B cell (primary cell): Measurements from ENCODE around the gene KLHL25. TPM values are rescaled to one million over a fixed set of nuclear protein-coding genes. Genes with fewer than 3 reads are reported as not detected.

Experiments used
- ATAC-seq: fragments of 200-7000 bp; cut with Tn5 transposase; one replicate; pipeline ENCODE4 v1.10.0; 2021; ENCODE audit warnings: low read depth, mild to moderate bottlenecking, moderate number of reproducible peaks, moderate library complexity
- CTCF ChIA-PET: fragments of 350-600 bp; sonication (Branson Sonifier 250); formaldehyde crosslinking; loops from one replicate; lab custom pipeline; 2021; ENCODE audit warnings: antibody characterized with exemption, inconsistent platforms; lab: Charles Lee
- POLR2A ChIA-PET: fragments of 350-600 bp; sonication (Branson Sonifier 250); formaldehyde crosslinking; loops from one replicate; lab custom pipeline; 2021; ENCODE audit warnings: antibody characterized with exemption; lab: Charles Lee
- DNase-seq: peaks from one replicate; pipeline ENCODE4 v3.0.0; 2013
- H2AFZ ChIP-seq: 2 replicates; pipeline ENCODE4 v1.6.1; 2012; ENCODE audit warnings: mild to moderate bottlenecking, low read depth, low read length; ENCODE audit not compliant: insufficient read depth, poor library complexity, severe bottlenecking
- H3K27ac ChIP-seq, 2 donors: 1 replicate in 1 of 2; 2 replicates in 1 of 2; pipeline ENCODE4 v1.5.1; 2012 to 2013; ENCODE audit warnings: low read length in 2 of 2, mild to moderate bottlenecking in 2 of 2, moderate library complexity in 1 of 2
- H3K27me3 ChIP-seq, 4 experiments: fragments of 200-600 bp in 1 of 4; sonication (generic) in 1 of 4; replicated peaks in 1 of 4; 1 replicate in 2 of 4; 2 replicates in 2 of 4; pipeline versions ENCODE4 v1.6.1 to v1.7.0; 2013 to 2016; ENCODE audit warnings: low read length in 3 of 4, mild to moderate bottlenecking in 2 of 4, mixed read lengths in 1 of 4, moderate library complexity in 1 of 4; ENCODE audit not compliant: insufficient read depth in 4 of 4, control insufficient read depth in 3 of 4; ENCODE audit errors: control extremely low read depth in 1 of 4
- H3K36me3 ChIP-seq, 2 experiments: replicated peaks in 1 of 2; 1 replicate in 1 of 2; 2 replicates in 1 of 2; pipeline versions ENCODE4 v1.6.1 to v1.7.1; 2013; ENCODE audit warnings: low read length in 1 of 2; ENCODE audit not compliant: insufficient read depth in 2 of 2, control insufficient read depth in 1 of 2; ENCODE audit errors: control extremely low read depth in 1 of 2, extremely low read depth in 1 of 2
- H3K4me1 ChIP-seq, 2 donors: fragments of 200-600 bp in 1 of 2; sonication (generic) in 1 of 2; 1 replicate in 1 of 2; 2 replicates in 1 of 2; pipeline versions ENCODE4 v1.5.1 to v1.6.1; 2013 to 2017; ENCODE audit warnings: low read length in 2 of 2; ENCODE audit not compliant: control insufficient read depth in 2 of 2, insufficient read depth in 2 of 2
- H3K4me2 ChIP-seq: replicated peaks from 2 replicates; pipeline ENCODE3; 2012; ENCODE audit warnings: mild to moderate bottlenecking, low read depth, low read length; ENCODE audit not compliant: poor library complexity, severe bottlenecking
- H3K4me3 ChIP-seq, 5 experiments: fragments of 200-600 bp in 1 of 5; sonication (generic) in 1 of 5; 1 replicate in 3 of 5; 2 replicates in 2 of 5; pipeline versions ENCODE4 v1.5.1 to v1.7.0; 2011 to 2016; ENCODE audit warnings: low read length in 4 of 5, mild to moderate bottlenecking in 4 of 5, low read depth in 2 of 5, control low read depth in 1 of 5, moderate library complexity in 1 of 5; ENCODE audit not compliant: insufficient read depth in 1 of 5; ENCODE audit errors: control extremely low read depth in 1 of 5, extremely low read depth in 1 of 5
- H3K79me2 ChIP-seq: fragments of 200-600 bp; sonication (generic); one replicate; pipeline ENCODE4 v1.6.0; 2016; ENCODE audit warnings: low read length; ENCODE audit not compliant: control insufficient read depth, insufficient read depth
- H3K9ac ChIP-seq: fragments of 200-600 bp; sonication (generic); 2 replicates; pipeline ENCODE4 v1.6.1; 2017; ENCODE audit warnings: mild to moderate bottlenecking, low read length, moderate library complexity
- H3K9me3 ChIP-seq, 3 donors: one replicate each; pipeline versions ENCODE4 v1.6.1 to v1.7.1; 2013; ENCODE audit warnings: low read length in 2 of 3; ENCODE audit not compliant: control insufficient read depth in 2 of 3, insufficient read depth in 1 of 3; ENCODE audit errors: control extremely low read depth in 1 of 3
- H4K20me1 ChIP-seq: 2 replicates; pipeline ENCODE4 v1.6.0; 2012; ENCODE audit warnings: mild to moderate bottlenecking, low read length; ENCODE audit not compliant: insufficient read depth, control insufficient read depth, poor library complexity, severe bottlenecking
- H3K27ac Mint-ChIP-seq: one replicate; pipeline ENCODE4 v1.8.0; 2021; ENCODE audit warnings: mixed read lengths
- H3K27me3 Mint-ChIP-seq: one replicate; pipeline ENCODE4 v1.8.0; 2021; ENCODE audit warnings: mixed read lengths
- H3K4me1 Mint-ChIP-seq: one replicate; pipeline ENCODE4 v1.8.0; 2021; ENCODE audit warnings: mixed read lengths
- H3K4me3 Mint-ChIP-seq: one replicate; pipeline ENCODE4 v1.8.0; 2021; ENCODE audit warnings: mixed read lengths
- H3K9me3 Mint-ChIP-seq: one replicate; pipeline ENCODE4 v1.8.0; 2022; ENCODE audit warnings: mixed read lengths; ENCODE audit not compliant: insufficient read depth
- CTCF ChIP-seq: fragments of 200-600 bp; IDR thresholded peaks from one replicate; pipeline ENCODE4 v1.8.0; 2022; ENCODE audit warnings: antibody characterized with exemption, mild to moderate bottlenecking
- EZH2 ChIP-seq: IDR thresholded peaks from 2 replicates; pipeline ENCODE4 v1.6.1; 2012; ENCODE audit warnings: borderline replicate concordance, low read depth, mild to moderate bottlenecking, moderate library complexity, low read length; ENCODE audit not compliant: insufficient read depth, poor library complexity, severe bottlenecking
- WGBS: methylation state at CpG from one replicate; pipeline ENCODE4 v1.1.5; 2013; ENCODE audit warnings: missing lambda C conversion rate; ENCODE audit not compliant: insufficient coverage; 5-methylcytosine and 5-hydroxymethylcytosine counted together
- intact Hi-C: fragments of 100-400 bp; cut with micrococcal nuclease; formaldehyde crosslinking; loops from one replicate; pipeline ENCODE4 v1.10.0; 2022
- polyA plus RNA-seq: library from polyadenylated mRNA; depleted of rRNA; stranded (reverse); fragments of >200 nt; gene quantifications from 2 replicates; pipeline ENCODE4 v1.2.3, GENCODE V29; 2012
- total RNA-seq, 2 donors: library from RNA; stranded (reverse); fragments of 120-200 nt in 1 of 2; gene quantifications; 1 replicate in 1 of 2; 2 replicates in 1 of 2; pipeline versions ENCODE4 v1.2.3 to v1.2.4, GENCODE V29; 2013 to 2022

The KLHL25 gene
- total and polyA plus RNA-seq, 2 donors (not counting 1 experiment from before 2014, with no cell fraction given): 1.1 to 3.3 TPM

DNA sequence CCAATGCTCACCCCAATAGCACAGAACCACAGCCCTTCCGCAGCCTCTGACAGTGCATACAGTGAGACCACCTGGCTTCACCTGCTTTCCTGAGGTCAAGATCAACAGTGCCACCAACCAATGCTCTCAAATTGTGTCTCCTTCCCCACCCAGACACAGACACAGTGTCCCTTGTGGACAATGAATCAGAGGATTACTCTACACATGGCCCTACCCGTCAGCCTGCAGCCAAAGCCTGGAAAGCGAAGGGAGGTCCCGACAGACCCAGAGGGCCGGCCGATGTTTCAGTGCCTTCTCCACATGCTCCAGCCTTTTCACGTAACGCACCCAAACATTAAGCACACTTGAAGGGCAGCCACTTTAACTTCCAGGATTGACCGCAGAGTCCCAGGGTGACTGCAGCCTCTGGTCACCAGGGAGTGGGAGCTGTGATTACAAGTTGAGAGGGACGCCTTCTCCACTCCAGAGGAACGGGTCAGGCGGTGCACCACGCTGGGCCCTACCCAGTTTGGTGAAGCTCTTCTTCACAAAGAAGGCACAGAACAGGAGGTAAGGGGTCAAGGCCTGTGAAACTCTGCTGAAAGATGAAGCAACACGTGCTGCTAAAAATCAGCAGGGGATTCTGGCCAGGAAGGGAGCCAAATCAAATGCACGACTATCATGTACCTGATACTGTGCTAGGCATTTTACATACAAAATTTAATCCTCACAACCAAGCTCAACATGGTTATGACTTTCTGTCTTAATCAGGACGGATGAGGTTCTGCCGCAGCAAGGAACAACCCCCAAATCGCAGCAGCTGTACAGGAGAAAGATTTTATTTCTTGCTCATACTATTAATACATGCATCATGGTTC is 17.2 kb downstream of the KLHL25 start:
- intact Hi-C loops: no loop called here
- peaks cover 3% of the 10 kb centered on the region for H3K79me2 ChIP-seq

More for the DNA sequence above, 17.2 kb downstream of the KLHL25 start:
- H3K4me1 Mint-ChIP-seq: no peaks in the 10 kb centered on the region
- Histone ChIP-seq H3K4me2 (no peak overlapping the region), H3K4me3 (no peak overlapping the region), H3K27ac (no peak overlapping the region), H3K36me3 (no peaks in the 10 kb centered on the region), H3K4me1 (no peaks in the 10 kb centered on the region), H4K20me1 (no peaks in the 10 kb centered on the region), H3K9ac (no peak overlapping the region), H3K27me3 (no peaks in the 10 kb centered on the region), H2AFZ (no peak overlapping the region), H3K9me3 (no peaks in the 10 kb centered on the region)
- ATAC-seq: no peak
- over 99% methylated on average over 15 of the region's 18 CpGs for WGBS
- no peaks in the 10 kb centered on the region for H3K9me3 Mint-ChIP-seq
- no peak overlapping the region for H3K27ac Mint-ChIP-seq
- ChIA-PET CTCF (interaction anchor here (0.7 kb wide), 1 partner anchor 48 kb away, joined by 3 read pairs; no protein-coding TSS in a partner anchor), POLR2A (no interaction called here)
- no peaks in the 10 kb centered on the region for H3K27me3 Mint-ChIP-seq
- TF ChIP-seq EZH2: no peak
- no peak for TF ChIP-seq CTCF
- DNase-seq: no peak
- no peak overlapping the region for H3K4me3 Mint-ChIP-seq
